Measurements from ENCODE around the gene ZC2HC1C.

ZC2HC1C gene

GRCh38 chr14:75069121-75069810 lies at the start of gene ZC2HC1C:
Gene ZC2HC1C, plus strand, starts transcription at chr14:75069641. Its CDS starts 933 bp downstream, at chr14:75070574.
- no peak for TF ChIP-seq CTCF (IDR thresholded peaks at IDR 0.05; ENCODE audit: low read depth, low read length)
- peak; percentile 93 for DNase-seq (ENCODE audit: extremely low read depth, low read depth)

GRCh38 chr14:75022655-75023054 lies 46.8 kb upstream of the ZC2HC1C start:
- no peak for DNase-seq (ENCODE audit: extremely low read depth, low read depth)
- peak; percentile 5 for TF ChIP-seq CTCF (IDR thresholded peaks at IDR 0.05; ENCODE audit: low read depth, low read length)

GRCh38 chr14:75023108-75023507 lies 46.3 kb upstream of the ZC2HC1C start:
- no peak for DNase-seq (ENCODE audit: extremely low read depth, low read depth)
- no peak for TF ChIP-seq CTCF (IDR thresholded peaks at IDR 0.05; ENCODE audit: low read depth, low read length)

- TF ChIP-seq CTCF (IDR thresholded peaks at IDR 0.05; ENCODE audit: low read depth, low read length), result no peak
- DNase-seq (ENCODE audit: extremely low read depth, low read depth), result no peak
Observed at GRCh38 chr14:75025082-75025481, 44.4 kb upstream of the ZC2HC1C start.

GRCh38 chr14:75025876-75026275 lies 43.6 kb upstream of the ZC2HC1C start:
- no peak for DNase-seq (ENCODE audit: extremely low read depth, low read depth)
- no peak for TF ChIP-seq CTCF (IDR thresholded peaks at IDR 0.05; ENCODE audit: low read depth, low read length)

DNA sequence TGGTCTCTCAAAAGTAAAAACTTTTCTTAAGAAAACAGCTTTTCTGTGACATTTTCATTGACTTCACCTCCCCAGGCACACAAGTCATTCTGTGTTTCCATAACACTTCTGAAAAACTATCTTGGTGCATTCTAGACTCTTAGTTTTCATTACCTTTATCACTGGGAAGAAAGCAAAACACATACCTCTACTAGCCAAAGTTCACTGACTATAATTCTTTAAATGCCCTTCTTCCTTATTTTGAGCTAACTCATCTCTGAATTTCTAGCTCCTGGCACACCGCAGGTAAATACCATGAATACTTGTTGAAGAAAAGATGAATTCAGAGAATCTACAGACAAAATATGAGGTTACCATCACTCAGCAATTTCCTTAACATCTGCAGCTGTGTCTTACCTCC lies 39.3 kb upstream of the ZC2HC1C start:
- TF ChIP-seq CTCF (IDR thresholded peaks at IDR 0.05; ENCODE audit: low read depth, low read length), result no peak
- no peak for DNase-seq (ENCODE audit: extremely low read depth, low read depth)

DNA sequence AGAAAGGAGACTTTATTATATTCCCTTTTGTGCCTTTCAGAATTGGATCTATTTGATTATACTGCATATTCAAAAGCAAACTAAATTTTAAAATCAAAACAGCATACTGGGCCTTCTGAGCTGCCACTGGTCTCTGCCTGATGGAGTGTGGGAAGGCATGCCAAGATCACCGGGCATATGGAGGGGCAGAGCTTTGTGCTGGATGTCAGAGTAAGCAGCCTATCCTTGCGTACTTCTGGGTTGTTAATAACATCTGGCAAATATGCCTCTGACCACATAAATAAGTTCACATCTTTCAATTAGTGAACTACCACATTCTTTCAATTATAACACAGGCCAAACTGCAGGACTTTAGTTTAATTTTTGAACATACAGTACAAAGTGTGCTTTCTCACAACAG lies 36.5 kb upstream of the ZC2HC1C start:
- no peak for DNase-seq (ENCODE audit: extremely low read depth, low read depth)
- no peak for TF ChIP-seq CTCF (IDR thresholded peaks at IDR 0.05; ENCODE audit: low read depth, low read length)

Measured in AG09319 (cell line).